ENCODE measurements around the gene CCL23. TPM values are rescaled to one million over a fixed set of nuclear protein-coding genes. Genes with fewer than 3 reads are reported as not detected.

The CCL23 gene, protein sequence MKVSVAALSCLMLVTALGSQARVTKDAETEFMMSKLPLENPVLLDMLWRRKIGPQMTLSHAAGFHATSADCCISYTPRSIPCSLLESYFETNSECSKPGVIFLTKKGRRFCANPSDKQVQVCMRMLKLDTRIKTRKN
- total RNA-seq (2014; rRNA removed; shearing (Covaris generic)), result not detected in 2 replicates

DNA sequence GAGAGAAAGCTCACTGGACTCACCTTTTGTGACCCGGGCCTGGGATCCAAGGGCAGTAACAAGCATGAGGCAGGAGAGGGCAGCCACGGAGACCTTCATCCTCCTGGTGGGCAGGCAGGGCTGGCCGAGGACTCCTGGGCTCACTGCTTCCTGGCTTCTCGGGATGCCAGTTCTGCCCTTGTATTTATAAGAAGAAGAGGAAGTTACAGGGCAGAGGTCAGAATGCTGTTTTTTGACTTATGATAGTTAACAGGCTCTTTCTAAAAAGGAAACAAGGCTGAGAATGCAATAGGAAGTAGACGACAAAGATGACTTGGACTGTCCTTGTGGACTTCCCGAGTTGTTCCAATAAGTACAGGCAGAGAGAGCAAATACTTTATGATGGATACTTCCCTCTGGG lies at the start of gene CCL23:
TSS of gene CCL23 (minus strand) at position 174 of the 400 bp plus-strand sequence. CDS start at position 99, 75 bp downstream.
- Histone ChIP-seq H3K4me1 (replicated peaks) (no peaks in the 10 kb centered on the region), H3K36me3 (no peaks in the 10 kb centered on the region), H3K27me3 (replicated peaks) (0 out of 2 replicates have a peak, but pooled peaks cover 3% of the 10 kb centered on the region), H3K4me3 (no peak within 1 kb of the TSS), H3K27ac (no peak within 1 kb of the TSS), H3K9me3 (replicated peaks) (no peaks in the 10 kb centered on the region)
- DNase-seq (ENCODE audit: low read depth in 1 of 2, low spot score in 2 of 2), result no peak

DNA sequence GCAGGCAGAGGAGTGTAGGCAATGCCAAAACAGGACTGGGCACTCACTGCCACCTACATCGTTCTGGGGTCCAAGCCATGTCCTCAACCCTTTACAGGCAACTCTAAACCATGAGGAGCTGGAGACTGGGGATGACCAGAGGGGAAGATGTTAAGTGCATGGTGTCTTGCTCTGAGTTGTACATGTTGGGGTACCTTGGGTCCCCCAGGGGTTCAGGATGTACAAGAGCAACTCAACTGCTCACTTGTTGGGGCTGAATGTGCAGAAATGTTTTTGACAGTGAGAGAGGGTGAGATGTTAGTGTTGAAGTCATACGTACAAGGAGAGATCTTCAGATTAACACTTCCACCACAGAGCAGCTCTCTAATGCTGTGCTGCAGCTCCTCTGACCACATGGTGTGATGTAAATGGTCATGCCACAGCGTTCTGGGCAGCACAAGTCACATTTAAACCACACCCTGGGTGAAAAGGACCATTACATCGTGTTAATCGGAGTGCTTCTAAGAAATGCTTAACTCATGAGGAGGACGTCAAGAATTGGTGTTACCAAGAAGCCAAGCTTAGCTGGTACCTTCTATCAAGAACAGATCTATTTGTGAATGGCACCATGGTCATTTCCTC lies 48.7 kb upstream of the CCL23 start:
- Histone ChIP-seq H3K4me3 (no peak overlapping the region), H3K27me3 (replicated peaks) (no peaks in the 10 kb centered on the region), H3K4me1 (replicated peaks) (no peaks in the 10 kb centered on the region), H3K27ac (no peak overlapping the region), H3K9me3 (replicated peaks) (no peaks in the 10 kb centered on the region), H3K36me3 (no peaks in the 10 kb centered on the region)
- DNase-seq (ENCODE audit: low read depth in 1 of 2, low spot score in 2 of 2), result no peak

DNA sequence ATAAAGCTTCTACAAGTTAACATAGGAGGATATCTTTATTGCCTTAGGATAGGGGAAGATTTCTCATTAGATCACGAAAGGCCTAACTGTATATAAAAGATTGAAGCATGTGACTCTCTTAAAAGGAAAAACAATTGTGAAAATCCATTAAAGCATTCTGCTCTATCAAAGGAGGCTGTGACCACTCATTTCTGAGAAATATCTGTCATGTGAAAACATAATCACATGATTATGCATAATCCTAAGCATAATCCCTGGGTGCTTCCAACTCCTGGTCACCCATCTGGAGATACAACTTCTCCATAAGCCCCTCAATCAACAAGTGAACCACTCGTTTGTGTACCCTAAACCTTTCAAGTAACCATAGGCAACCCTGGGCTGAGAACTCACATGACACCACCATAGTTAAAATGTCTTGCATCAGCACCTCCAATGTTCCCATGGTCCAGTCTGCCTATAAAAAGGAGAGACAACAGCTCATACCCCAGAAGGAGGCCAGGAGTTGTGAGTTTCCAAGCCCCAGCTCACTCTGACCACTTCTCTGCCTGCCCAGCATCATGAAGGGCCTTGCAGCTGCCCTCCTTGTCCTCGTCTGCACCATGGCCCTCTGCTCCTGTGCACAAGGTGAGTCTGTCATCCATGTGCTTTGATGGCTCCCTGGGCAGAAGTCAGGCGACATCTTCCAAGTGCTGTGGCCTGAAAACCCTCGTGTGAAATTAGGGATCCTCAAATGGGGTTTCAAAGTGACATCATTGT lies 46.2 kb upstream of the CCL23 start, which contains the start of gene CCL18:
TSS of gene CCL18 (plus strand) at position 487 of the 756 bp plus-strand sequence. CDS start at position 558, 71 bp downstream.
- Histone ChIP-seq H3K4me3 (no peak within 1 kb of the TSS), H3K27ac (no peak within 1 kb of the TSS), H3K27me3 (replicated peaks) (no peaks in the 10 kb centered on the region), H3K9me3 (replicated peaks) (no peaks in the 10 kb centered on the region), H3K4me1 (replicated peaks) (no peaks in the 10 kb centered on the region), H3K36me3 (no peaks in the 10 kb centered on the region)
- DNase-seq (ENCODE audit: low read depth in 1 of 2, low spot score in 2 of 2), result no peak

DNA sequence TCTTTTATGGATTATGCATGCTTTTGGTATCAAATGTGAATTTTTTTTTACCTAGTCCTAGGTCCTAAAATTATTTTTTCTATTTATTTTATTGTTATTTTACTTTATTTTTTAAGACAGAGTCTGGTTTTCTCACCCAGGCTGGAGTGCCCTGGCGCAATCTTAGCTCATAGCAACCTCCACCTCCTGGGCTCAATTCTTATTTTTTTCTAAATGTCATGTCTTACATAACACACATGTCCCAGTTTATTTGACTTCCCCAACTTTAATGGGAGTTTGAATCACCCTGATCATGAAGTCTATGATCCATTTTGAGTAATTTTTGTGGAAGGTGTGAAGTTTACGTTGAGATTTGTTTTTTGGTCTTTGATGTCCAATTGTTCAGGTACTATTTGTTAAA lies 43.0 kb upstream of the CCL23 start:
- Histone ChIP-seq H3K4me1 (replicated peaks) (no peaks in the 10 kb centered on the region), H3K27me3 (replicated peaks) (no peaks in the 10 kb centered on the region), H3K36me3 (no peaks in the 10 kb centered on the region), H3K9me3 (replicated peaks) (no peaks in the 10 kb centered on the region), H3K27ac (no peak overlapping the region), H3K4me3 (no peak overlapping the region)
- DNase-seq (ENCODE audit: low read depth in 1 of 2, low spot score in 2 of 2), result no peak

DNA sequence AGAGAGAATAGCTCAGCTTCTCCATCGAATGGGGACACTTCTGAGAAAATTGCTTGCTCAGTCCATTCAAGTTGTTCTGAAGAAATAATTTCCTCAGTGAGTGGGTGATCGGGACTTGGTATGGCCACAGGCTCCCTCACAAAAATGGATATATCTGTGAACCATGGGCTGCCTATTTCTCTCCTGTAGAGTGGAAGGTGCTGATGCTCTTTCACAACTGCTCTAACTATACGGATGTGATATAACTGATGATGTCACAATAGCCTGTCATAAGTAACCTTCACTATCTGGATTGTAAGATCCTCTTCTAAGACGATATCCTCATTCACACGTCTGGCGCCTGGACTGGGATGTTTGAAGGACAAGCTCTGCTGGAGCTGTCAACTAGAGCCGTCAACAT lies 41.6 kb upstream of the CCL23 start:
- Histone ChIP-seq H3K27me3 (replicated peaks) (no peaks in the 10 kb centered on the region), H3K27ac (no peak overlapping the region), H3K4me3 (no peak overlapping the region), H3K36me3 (no peaks in the 10 kb centered on the region), H3K4me1 (replicated peaks) (no peaks in the 10 kb centered on the region), H3K9me3 (replicated peaks) (no peaks in the 10 kb centered on the region)
- no peak for DNase-seq (ENCODE audit: low read depth in 1 of 2, low spot score in 2 of 2)

DNA sequence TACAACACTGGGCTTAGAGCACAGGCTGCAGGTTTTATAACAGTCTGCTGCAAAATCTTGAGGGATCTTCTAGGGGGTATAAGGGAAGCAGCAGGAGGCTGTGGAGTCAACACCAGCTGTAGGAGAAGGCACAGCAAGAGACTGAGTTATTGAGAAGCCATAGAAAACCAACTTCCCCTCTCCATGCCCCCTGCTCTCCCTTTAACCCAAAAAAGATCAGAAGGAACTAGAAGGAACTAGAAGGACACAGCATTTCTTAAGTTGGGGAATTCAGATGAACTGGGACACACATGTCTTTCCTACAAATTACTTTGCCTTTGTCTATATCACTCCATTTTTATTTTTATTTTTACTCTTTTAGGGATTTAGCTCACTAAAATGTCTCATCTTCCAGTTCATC lies 40.1 kb upstream of the CCL23 start:
- H3K4me3 ChIP-seq, result no peak overlapping the region
- no peaks in the 10 kb centered on the region for H3K9me3 ChIP-seq (replicated peaks)
- H3K27me3 ChIP-seq (replicated peaks), result no peaks in the 10 kb centered on the region
- H3K4me1 ChIP-seq (replicated peaks), result no peaks in the 10 kb centered on the region
- DNase-seq (ENCODE audit: low read depth in 1 of 2, low spot score in 2 of 2), result no peak
- H3K27ac ChIP-seq, result no peak overlapping the region
- no peaks in the 10 kb centered on the region for H3K36me3 ChIP-seq

DNA sequence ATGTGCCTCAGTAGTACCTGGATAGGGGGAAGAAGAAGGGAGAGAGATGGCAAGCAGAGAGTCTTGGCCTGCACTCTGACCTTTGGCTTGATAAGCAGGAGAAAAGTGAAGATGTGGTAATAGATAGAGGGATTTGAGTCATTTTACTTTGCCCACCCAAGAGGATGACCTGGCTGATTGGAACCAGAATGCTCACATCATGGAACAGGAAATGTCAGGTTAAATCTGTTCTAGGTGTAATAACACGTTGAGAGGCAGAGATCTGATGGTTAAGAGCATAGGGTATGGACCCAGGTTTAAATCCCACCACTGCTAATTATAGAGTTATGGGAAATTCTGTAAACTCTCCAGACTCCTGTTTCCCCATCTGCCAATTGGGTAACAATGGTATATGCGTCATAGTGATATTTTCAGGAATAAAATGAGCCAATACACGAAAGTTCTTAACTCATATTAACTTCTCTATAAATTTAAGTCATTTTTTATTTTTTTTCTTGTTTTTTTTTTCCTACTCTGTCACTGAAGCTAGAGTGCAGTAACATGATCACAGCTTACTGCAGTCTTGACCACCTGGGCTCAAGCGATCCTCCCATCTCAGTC lies 38.2 kb upstream of the CCL23 start:
- DNase-seq (ENCODE audit: low read depth in 1 of 2, low spot score in 2 of 2), result no peak
- H3K27me3 ChIP-seq (replicated peaks), result 0 out of 2 replicates have a peak, but pooled peaks cover 3% of the 10 kb centered on the region

DNA sequence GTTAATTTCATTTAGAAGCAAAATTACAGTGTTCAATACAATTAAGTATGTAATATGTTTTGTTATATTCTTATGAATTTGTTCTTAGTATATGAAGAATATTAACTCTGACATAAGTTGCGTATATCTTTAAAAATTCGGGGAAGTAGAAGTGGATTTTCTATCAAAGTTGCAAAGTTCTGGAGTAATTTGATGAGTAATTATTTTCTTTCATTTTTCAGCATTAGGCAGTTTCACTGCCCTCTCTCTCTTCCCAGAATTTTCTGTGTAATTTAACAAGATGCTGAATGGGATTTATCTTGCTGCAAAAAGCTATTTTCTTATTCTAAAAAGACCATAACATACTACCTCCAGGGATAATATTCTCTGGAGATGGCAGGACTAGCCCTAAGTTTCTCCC lies 37.4 kb upstream of the CCL23 start:
- Histone ChIP-seq H3K27me3 (replicated peaks) (0 out of 2 replicates have a peak, but pooled peaks cover 3% of the 10 kb centered on the region), H3K36me3 (no peaks in the 10 kb centered on the region), H3K4me3 (no peak overlapping the region), H3K4me1 (replicated peaks) (no peaks in the 10 kb centered on the region), H3K27ac (no peak overlapping the region), H3K9me3 (replicated peaks) (no peaks in the 10 kb centered on the region)
- no peak for DNase-seq (ENCODE audit: low read depth in 1 of 2, low spot score in 2 of 2)

More for the DNA sequence above, 38.2 kb upstream of the CCL23 start:
- H3K4me3 ChIP-seq, result no peak overlapping the region
- no peaks in the 10 kb centered on the region for H3K4me1 ChIP-seq (replicated peaks)
- no peaks in the 10 kb centered on the region for H3K9me3 ChIP-seq (replicated peaks)
- H3K36me3 ChIP-seq, result no peaks in the 10 kb centered on the region
- no peak overlapping the region for H3K27ac ChIP-seq

DNA sequence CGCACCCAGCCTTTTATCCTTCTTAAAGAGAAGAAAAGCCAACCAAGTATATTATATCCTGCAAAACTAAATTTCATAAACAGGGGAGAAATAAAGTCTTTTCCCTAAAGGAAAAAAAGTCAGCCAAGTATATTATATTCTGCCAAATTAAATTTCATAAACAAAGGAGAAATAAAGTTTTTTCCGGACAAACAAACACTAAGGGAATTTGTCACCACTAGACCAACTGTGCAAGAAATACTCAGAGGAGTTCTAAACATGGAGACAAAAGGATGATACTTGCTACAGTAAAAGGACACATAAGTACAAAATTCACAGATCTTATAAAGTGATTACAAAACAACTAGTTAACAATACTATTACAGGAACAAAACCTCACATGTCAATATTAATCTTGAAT lies 31.9 kb upstream of the CCL23 start:
- Histone ChIP-seq H3K4me1 (replicated peaks) (no peaks in the 10 kb centered on the region), H3K9me3 (replicated peaks) (no peaks in the 10 kb centered on the region), H3K27me3 (replicated peaks) (0 out of 2 replicates have a peak, but pooled peaks cover 3% of the 10 kb centered on the region), H3K36me3 (no peaks in the 10 kb centered on the region), H3K4me3 (no peak overlapping the region), H3K27ac (no peak overlapping the region)
- DNase-seq (ENCODE audit: low read depth in 1 of 2, low spot score in 2 of 2), result no peak

DNA sequence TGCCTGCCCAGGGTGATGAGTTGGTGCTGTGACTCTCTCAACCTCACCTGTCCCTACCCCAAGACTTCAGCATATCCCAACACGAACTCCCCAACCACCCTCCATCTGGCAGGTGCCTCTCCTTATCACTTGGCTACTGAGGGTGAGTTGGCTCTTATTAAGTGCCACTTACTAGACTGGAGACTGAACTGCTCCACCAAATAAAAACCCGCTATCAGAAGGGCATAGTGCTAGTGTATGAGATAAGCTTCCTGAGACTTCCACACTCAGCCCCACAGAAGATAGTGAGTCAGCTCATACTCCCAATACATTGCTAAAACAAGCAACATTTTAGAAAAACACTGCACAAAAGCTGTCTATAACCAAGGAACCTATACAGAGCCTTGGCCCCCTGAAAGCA lies 30.3 kb upstream of the CCL23 start:
- 0 out of 2 replicates have a peak, but pooled peaks cover 3% of the 10 kb centered on the region for H3K27me3 ChIP-seq (replicated peaks)
- H3K27ac ChIP-seq, result no peak overlapping the region
- no peaks in the 10 kb centered on the region for H3K36me3 ChIP-seq
- no peak for DNase-seq (ENCODE audit: low read depth in 1 of 2, low spot score in 2 of 2)
- no peaks in the 10 kb centered on the region for H3K4me1 ChIP-seq (replicated peaks)
- H3K4me3 ChIP-seq, result no peak overlapping the region
- no peaks in the 10 kb centered on the region for H3K9me3 ChIP-seq (replicated peaks)

DNA sequence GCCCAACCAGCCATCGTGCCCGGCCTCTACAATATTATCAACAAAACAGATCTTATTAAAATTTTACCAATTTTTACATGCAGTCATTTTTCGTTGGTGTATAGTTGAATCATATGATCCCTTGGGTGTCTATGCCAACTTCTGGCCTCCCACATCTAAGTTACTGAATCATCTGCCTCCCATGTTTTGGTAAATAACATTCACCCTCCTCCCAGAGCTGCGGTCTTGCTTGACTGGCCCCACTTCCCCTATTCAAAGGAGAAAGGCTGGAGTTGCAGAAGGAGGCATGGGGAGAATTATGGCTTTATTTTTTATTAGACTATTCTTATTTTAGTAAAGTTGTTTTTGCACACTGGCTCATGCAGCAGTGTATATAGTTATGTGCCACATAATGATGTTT lies 18.5 kb upstream of the CCL23 start:
- Histone ChIP-seq H3K9me3 (replicated peaks) (no peaks in the 10 kb centered on the region), H3K27me3 (replicated peaks) (peaks cover 7% of the 10 kb centered on the region; the same call in 1 of the 2 replicates), H3K4me1 (replicated peaks) (no peaks in the 10 kb centered on the region), H3K4me3 (no peak overlapping the region), H3K27ac (no peak overlapping the region), H3K36me3 (no peaks in the 10 kb centered on the region)
- DNase-seq (ENCODE audit: low read depth in 1 of 2, low spot score in 2 of 2), result no peak

DNA sequence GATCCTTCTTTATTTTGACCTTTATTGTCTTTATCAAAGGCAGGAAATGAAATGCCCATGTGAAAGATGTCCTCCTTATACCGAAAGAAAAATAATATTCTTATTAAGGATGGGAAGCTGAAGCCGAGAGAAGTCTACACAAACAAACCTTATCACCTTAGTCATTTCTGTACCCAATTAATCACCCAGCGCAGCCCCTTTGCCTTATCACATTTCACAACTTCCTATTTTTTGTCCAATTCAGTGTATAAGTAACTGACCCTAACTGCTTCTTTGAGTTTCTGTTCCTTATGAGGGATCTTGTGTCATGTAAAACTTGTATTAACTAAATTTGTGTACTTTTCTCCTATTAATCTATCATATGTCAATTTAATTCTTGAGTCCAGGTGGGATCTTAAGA lies 16.4 kb upstream of the CCL23 start:
- H3K4me1 ChIP-seq (replicated peaks), result no peaks in the 10 kb centered on the region
- no peak overlapping the region for H3K4me3 ChIP-seq
- H3K36me3 ChIP-seq, result no peaks in the 10 kb centered on the region
- DNase-seq (ENCODE audit: low read depth in 1 of 2, low spot score in 2 of 2), result no peak
- H3K27me3 ChIP-seq (replicated peaks), result peaks cover 7% of the 10 kb centered on the region
- no peaks in the 10 kb centered on the region for H3K9me3 ChIP-seq (replicated peaks)
- H3K27ac ChIP-seq, result no peak overlapping the region

DNA sequence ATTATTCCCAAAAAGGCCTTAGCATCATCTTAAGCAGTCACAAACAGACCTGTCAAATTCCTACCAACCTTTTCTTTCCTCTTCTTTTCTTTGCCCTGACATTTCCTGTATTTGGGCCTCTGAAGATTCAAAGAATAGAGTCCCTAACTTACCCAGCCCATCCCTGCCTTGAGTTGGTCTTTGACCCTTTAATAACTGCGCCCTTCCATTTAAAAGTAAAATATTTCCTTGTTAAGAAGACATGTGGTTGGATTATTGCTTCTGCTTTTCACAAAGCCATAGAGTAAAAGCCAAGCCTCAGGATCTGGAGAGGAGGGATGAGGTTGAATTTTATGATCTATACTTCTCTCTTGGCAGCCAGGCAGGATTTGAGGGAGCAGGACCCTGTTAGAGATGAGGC lies 13.2 kb upstream of the CCL23 start:
- no peaks in the 10 kb centered on the region for H3K4me1 ChIP-seq (replicated peaks)
- no peaks in the 10 kb centered on the region for H3K9me3 ChIP-seq (replicated peaks)
- no peak overlapping the region for H3K27ac ChIP-seq
- H3K4me3 ChIP-seq, result no peak overlapping the region
- peaks cover 5% of the 10 kb centered on the region; the same call in 1 of the 2 replicates for H3K27me3 ChIP-seq (replicated peaks)
- no peak for DNase-seq (ENCODE audit: low read depth in 1 of 2, low spot score in 2 of 2)
- H3K36me3 ChIP-seq, result no peaks in the 10 kb centered on the region

DNA sequence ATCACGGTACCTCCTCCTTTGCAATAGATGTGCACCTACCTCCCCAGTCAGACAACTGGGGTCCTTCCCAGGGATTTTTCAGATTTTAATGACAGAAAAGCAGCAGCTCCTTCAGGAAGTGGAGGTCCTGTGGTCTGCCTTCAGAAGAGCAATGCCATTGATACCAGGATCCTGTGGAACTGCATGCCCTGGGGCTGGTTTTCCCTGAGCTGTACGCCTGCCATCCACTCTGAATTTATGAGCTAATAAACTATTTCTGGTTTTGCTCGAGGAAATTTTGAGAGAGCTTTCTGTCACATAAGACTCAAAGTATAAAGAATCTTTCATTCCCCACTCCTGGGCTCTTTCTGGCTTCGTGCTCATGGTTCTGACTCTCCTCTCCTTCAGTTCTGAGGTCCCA lies 10.0 kb upstream of the CCL23 start:
- H3K4me1 ChIP-seq (replicated peaks), result no peaks in the 10 kb centered on the region
- DNase-seq (ENCODE audit: low read depth in 1 of 2, low spot score in 2 of 2), result no peak
- H3K27me3 ChIP-seq (replicated peaks), result no peaks in the 10 kb centered on the region; the same call in 1 of the 2 replicates
- no peak overlapping the region for H3K27ac ChIP-seq
- H3K4me3 ChIP-seq, result no peak overlapping the region
- no peaks in the 10 kb centered on the region for H3K36me3 ChIP-seq
- H3K9me3 ChIP-seq (replicated peaks), result no peaks in the 10 kb centered on the region
